NT2/D1 (cell line): ENCODE results near the gene OPRD1.

Experiments used
- SUZ12 ChIP-seq: IDR thresholded peaks from 2 replicates; pipeline ENCODE4 v1.6.1; 2011; ENCODE audit not compliant: insufficient read length, insufficient read depth; ENCODE audit errors: extremely low read depth
- ZNF274 ChIP-seq: IDR thresholded peaks from 2 replicates; pipeline ENCODE4 v1.6.1; 2011; ENCODE audit warnings: mild to moderate bottlenecking, low read depth, low read length

DNA sequence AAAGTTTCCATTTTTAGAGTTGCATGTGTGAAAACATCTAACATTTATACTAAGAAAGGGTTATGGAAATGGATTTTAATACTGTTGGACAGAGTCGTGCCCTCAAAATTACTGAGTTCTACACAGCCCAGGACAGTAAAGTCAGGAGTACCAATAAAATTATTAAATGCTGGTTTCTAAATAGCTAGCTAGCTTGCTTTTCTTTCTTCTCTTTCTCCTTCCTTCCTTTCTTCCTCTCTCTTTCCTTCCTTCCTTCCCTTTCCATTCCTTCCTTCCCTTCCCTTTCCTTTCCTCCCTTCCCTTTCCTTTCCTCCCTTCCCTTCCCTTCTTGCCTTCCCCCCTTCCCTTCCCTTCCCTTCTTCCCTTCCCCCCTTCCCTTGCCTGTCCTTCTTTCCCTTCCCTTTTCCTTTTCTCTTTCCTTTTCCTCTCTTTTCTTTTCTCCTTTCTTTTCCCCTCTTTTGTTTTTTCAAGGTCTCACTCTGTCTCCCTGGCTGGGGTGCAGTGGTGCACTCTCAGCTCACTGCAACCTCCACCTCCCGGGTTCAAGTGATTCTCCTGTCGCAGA is 41.3 kb upstream of the OPRD1 start:
- TF ChIP-seq SUZ12 (no peak), ZNF274 (no peak)
